GM12872 (cell line): Measurements from ENCODE around the gene FCN2.

ENCODE experiments used
- CTCF ChIP-seq: IDR thresholded peaks from 3 replicates; pipeline ENCODE4 v1.5.1; 2011; ENCODE audit warnings: low read depth, mild to moderate bottlenecking, low read length, moderate library complexity; ENCODE audit not compliant: insufficient read depth

Gene FCN2

GRCh38 chr9:134855231-134855899, 25.2 kb upstream of the FCN2 start:
- TF ChIP-seq CTCF = no peak

GRCh38 chr9:134855900-134856377, 24.7 kb upstream of the FCN2 start:
- no peak for TF ChIP-seq CTCF

- TF ChIP-seq CTCF = peak; percentile 63
Observed at GRCh38 chr9:134858051-134858841, 22.4 kb upstream of the FCN2 start.

GRCh38 chr9:134860510-134860909, 20.1 kb upstream of the FCN2 start:
- no peak for TF ChIP-seq CTCF

- no peak for TF ChIP-seq CTCF
Observed at GRCh38 chr9:134861595-134862334, 18.8 kb upstream of the FCN2 start.

- TF ChIP-seq CTCF = no peak
Observed at GRCh38 chr9:134863306-134863902, 17.2 kb upstream of the FCN2 start.
